RPMI7951 (cell line): ENCODE results near the gene MAGI1. TPM values are rescaled to one million over a fixed set of nuclear protein-coding genes. Genes with fewer than 3 reads are reported as not detected.
A peak's percentile ranks its signal among the peaks of the same experiment; 100 is the strongest.

ENCODE experiments used
- DNase-seq: peaks from one replicate; pipeline ENCODE4 v3.0.0-alpha.2; 2012; ENCODE audit warnings: low read depth
- total RNA-seq: library from RNA; depleted of rRNA; stranded (reverse); fragments of >200 nt; shearing (Covaris generic); gene quantifications from 2 replicates; pipeline ENCODE4 v1.2.3, GENCODE V29; 2014

Gene MAGI1
- total RNA-seq, 1 experiment from 2014 or later, result 4.1 TPM

DNA sequence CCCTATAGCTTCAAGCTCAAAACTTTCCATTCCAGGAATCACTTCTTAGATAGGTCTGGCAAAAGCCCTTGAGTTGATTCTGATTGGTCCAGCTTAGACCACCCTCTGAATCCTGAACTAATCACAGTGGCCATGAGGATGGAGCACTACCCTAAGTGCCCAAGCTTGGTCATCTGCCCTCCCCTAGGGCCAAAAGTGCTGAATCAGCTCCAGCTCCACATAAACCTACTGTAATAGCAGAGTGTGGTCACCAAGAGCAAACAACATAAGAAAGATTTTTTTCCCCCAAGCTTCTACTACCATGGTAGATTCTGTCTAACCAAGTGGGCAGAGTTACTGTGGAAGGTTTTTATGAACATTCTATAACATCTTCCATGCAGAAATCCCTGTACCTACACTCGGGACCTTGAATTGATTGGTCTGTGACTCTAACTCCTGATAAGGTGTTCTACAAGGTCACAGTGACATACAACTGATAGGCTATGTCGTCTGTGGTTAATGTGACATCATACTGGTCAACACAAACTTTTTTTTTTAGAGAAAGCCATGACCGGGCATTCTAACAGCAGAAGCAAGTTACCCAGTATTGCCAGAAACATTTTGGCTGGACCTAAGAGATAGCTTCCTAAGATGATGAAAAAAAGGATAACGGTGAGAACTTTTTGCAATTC lies 320.9 kb downstream of the MAGI1 start:
- DNase-seq, result no peak

DNA sequence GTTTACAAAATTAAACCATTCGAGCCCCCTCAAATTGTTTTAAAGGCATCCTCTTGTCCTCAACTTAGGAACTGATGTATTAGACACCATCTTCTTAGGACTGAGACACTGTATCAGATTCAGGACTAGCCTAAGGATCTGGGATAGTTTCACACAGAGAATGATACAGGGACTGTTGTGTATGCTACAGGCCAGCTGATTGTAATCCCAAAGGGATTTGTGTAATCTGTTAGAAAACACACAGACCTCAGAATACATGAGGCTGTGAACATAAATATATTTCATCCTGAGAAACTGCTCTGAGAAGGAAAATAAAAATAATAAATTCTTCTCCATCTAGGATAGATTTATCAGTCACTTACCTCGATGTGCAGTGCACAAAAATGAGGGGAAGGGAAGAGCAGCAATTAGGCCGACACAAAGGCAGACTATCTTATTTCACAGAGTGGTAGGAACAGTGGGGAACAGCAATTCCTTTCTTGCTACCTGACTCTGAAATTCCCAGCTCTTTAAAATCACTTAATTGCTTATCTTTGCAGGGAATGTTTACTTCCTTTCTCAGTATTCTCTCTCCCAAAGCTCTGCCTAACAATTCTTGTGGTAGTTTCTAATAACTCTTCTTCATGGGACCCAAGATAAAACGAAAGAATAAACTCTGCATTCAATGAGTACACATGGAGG lies 322.5 kb downstream of the MAGI1 start:
- no peak for DNase-seq

GRCh38 chr3:65714134-65714533 lies 324.6 kb downstream of the MAGI1 start:
- no peak for DNase-seq

- DNase-seq, result peak; percentile 71
Observed at GRCh38 chr3:65713016-65713415, 325.7 kb downstream of the MAGI1 start.

DNA sequence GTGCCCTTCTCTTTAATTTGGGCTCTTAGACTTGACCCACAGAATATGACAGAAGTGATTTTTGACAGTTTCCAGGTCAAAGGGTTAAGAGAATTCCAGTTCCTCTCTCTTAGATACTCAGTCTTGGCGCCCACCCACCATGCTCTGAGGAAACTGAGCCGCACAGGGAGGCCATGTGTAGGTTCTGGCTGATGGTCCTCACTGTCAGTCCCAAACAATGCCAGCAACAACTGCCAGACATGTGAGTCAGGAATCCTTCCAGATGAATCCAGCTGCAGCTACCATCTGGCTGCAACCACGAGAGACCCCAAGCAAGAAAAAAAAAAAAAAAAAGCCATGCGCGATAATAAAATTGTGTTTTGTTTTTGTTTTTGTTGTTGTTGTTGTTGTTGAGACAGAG lies 326.6 kb downstream of the MAGI1 start:
- DNase-seq, result peak; percentile 29

DNA sequence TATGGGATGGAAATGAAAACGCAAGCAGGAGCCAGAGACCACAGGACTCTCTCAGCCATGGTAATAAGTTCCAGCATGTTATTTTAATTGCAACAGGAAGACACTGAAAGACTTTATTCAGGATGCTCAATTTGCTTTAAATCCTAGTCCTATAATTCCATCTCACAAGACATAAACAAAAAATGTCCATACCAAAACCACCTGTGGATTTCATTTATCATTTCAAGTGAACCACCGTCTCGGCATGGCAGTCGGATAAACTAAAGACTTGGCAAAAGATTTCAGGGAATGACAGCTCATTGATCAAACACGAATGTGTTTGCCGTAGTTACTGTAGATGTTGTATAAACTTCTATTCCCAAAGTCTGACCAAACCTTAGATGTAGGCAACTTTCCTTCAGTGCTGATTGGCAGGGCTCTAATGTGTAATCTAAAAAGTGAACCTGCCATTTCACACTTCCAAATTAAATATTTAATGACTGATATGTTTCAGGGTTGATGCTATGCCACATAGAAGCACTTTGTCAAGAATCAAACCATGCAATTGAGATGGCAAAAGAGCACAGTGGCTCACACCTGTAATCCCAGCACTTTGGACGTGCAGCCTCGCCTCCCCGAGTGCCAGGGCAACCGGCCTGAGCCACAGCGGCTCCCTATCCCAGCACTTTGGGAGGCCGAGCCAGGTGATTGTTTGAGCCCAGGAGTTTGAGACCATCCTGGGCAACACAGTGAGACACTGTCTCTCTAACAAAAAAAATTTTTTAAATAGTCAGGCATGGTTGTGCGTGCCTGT lies 331.7 kb downstream of the MAGI1 start:
- DNase-seq, result no peak

DNA sequence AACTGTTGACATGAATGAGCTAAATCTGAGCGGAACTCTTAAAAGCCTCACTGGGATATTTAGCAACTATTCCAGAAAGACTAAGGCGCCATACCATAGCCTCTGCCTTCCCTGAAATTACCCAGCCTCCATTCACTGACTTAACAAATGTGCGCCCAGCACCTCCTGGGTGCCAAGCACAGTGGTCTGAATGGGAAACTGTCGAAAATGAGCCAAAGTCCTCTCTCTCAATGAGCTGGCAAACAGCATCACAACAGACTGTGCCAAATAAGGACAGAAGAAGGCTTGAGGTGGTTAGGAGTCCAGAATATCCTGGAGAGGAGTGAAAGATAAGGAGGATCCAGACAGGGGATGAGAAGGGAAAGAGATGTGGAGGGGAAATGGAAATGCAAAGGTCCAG lies 332.4 kb downstream of the MAGI1 start:
- no peak for DNase-seq

- DNase-seq, result no peak
Observed at GRCh38 chr3:65703820-65704219, 334.9 kb downstream of the MAGI1 start.

DNA sequence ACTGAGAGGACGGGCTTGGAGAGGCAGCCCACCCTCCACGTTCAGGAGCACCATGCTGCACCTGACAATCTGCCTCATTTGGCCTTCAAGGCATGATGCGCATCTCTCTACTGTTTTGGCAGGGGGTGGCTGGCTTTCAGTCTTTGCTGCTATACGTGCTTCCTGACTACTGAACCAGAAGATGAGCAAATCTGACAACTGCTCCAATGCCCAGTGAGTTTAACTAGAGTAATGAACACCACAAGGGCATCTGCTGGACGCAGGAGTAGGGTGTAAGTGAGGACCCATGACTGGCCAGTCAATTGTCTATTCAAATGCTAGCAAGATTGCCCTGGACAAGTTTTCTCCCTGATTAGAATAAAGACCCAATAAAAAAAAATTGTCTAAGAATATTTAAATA lies 335.7 kb downstream of the MAGI1 start:
- no peak for DNase-seq

- DNase-seq, result no peak
Observed at GRCh38 chr3:65702202-65702601, 336.5 kb downstream of the MAGI1 start.

DNA sequence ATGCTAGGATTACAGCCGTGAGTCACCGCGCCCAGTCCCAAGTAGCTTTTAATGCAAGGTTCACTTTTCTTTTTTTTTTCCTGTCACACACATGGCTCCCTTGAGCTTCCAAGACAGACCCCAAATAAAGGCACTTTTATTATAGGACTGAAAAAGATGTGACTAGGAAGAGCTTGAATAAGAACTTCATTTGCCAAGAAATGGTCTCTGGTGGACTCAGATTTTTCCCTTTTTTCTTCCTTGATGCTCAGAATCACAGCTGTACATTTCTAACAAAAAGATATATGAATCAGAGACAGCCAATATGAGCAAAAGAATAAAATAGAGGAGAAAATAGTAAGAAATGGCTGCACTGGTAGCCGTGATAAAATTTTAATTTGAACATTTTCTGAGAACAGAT lies 337.2 kb downstream of the MAGI1 start:
- no peak for DNase-seq

DNA sequence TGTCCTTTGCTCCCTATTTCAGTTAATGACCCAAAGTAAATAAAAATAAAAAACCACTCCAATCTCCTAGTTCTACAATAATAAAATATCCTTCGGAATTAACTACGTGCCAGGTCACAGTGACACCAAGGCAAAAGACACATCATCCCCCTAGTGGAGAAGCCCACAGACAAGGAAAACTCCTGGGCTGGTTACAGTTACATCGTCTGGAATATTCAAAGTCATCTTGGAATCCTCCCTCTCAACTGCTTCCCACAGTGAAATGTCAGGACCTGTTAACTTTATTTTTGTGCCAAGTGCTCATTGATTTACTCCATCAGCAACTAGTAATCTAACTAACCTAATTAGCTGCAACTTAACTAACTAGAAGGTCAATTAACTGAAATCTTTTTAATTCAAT lies 349.3 kb downstream of the MAGI1 start:
- no peak for DNase-seq

- no peak for DNase-seq
Observed at GRCh38 chr3:65687741-65688140, 351.0 kb downstream of the MAGI1 start.

GRCh38 chr3:65685621-65686235 lies 353.0 kb downstream of the MAGI1 start:
- DNase-seq, result peak; percentile 28

DNA sequence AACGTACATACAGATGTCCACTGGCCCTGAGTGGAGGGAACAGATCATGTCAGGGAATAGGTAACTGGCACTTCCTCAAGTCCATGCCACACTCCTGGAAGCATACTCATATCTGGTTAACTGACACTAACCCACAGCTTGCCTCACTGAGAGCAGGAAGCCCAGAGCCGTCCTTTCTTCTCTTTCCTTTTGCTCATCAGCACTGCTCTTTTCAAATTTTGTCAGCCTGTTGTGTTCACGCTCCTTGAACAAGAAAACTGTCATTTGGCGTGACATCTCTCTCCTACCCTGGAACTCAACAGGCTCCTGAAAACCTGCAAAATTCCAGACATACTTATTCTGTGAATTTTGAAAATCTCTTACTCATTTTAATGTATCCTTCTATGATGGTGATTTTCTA lies 360.2 kb downstream of the MAGI1 start:
- DNase-seq, result no peak

GRCh38 chr3:65677486-65678010 lies 361.2 kb downstream of the MAGI1 start:
- DNase-seq, result no peak

DNA sequence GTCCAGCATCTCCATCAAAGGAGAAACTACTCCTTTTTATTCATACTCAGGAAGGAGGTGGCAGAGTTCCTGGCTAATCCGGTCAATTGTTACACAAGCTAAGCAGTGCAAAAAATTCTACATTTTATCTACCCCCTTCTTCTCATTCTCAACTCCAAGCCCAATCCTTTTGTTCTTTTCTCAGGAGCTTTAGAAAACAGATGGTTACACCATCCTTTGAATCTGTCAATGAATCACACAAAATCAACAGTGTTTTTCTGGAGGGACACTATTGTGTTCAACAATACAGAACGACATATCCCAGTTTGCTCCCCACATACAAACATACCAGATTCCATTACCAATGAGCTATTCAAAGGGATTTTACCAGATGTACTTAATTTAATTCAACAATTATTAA lies 362.1 kb downstream of the MAGI1 start:
- DNase-seq, result no peak

DNA sequence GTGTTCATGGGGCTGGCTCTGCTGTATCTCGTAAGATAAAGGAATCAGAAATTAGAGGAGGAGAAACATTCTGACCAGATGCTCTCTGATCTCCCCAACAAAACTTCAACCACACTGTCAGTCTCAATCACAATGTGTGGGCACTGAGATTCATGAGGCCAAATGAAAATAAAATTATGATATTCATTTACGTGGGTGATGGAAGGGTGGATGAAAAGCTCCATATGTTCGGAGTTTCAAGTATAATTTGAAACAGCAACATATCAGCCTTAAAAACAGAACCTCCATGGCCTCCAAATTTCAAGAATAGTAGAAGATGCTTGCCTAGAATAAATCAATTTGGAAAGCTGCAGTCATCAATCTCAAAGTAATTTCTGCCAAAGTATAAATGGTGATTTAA lies 363.7 kb downstream of the MAGI1 start:
- no peak for DNase-seq

GRCh38 chr3:65674226-65674625 lies 364.5 kb downstream of the MAGI1 start:
- no peak for DNase-seq

DNA sequence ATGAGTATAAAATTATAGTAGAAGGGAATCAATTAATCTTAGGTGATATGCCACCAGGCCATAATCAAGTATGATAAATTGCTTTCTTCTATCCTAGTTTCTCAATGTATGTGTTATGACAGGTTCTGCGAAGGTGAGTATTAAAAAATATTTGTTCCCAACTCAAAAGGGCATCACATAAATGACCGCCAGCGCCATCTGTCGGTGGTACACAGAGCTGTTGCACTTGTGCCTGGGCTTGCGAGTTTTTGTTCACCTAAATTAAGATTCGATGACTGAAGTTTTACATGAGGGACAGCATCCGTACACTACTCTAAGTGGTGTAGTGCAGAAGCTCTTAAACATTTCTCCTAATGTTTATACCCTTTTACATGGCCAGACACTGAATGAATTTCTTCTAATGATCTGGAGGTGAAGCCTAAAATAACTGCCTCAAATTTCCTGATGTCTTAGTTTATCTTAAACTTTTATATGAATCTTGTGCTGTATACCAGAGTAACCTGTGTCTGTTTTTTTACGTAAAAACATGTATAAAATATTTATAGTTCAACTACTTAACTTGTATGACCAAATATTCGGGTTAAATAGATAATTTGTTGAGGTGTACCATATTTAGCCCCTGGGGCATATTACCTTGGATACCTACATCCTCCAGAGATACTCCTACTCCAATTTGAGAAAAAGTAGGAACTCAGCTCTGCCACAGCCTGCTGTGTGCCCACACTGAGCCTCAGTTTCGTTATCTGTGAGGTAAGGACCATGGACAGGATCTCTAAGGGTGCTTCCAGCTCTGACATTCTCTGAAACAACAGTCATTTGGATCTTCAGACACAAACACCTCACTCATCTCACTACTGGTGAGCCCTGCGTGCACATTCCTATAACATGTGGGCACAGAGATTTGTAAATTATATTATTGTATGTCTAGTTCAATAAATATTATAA lies 365.6 kb downstream of the MAGI1 start:
- peak; percentile 37 for DNase-seq

- no peak for DNase-seq
Observed at GRCh38 chr3:65672061-65672460, 366.7 kb downstream of the MAGI1 start.
